Mesothelial cell of epicardium (in vitro differentiated cells): ENCODE results near the gene TOMM7. TPM values are rescaled to one million over a fixed set of nuclear protein-coding genes. Genes with fewer than 3 reads are reported as not detected.
"Not testable (repeated sequence)": the region's sequence is repeated elsewhere in the genome, so short reads cannot be mapped to it uniquely, and the experiment has no call there.

Experiments used
- DNase-seq, 2 experiments: peaks; one replicate each; pipeline ENCODE4 v3.0.0; 2021; ENCODE audit warnings: low spot score in 2 of 2; ENCODE audit not compliant: unreplicated experiment in 2 of 2
- H3K27ac Mint-ChIP-seq: 2 replicates; pipeline ENCODE4 v1.8.0; 2021; ENCODE audit warnings: mixed read lengths
- H3K27me3 Mint-ChIP-seq: 2 replicates; pipeline ENCODE4 v1.8.0; 2021; ENCODE audit warnings: low read depth, mixed read lengths
- H3K36me3 Mint-ChIP-seq: 2 replicates; pipeline ENCODE4 v1.8.0; 2021; ENCODE audit warnings: mixed read lengths
- H3K4me1 Mint-ChIP-seq: 2 replicates; pipeline ENCODE4 v1.8.0; 2021; ENCODE audit warnings: mixed read lengths
- H3K4me3 Mint-ChIP-seq: 2 replicates; pipeline ENCODE4 v1.8.0; 2021; ENCODE audit warnings: mild to moderate bottlenecking, moderate library complexity, mixed read lengths
- H3K9me3 Mint-ChIP-seq: 2 replicates; pipeline ENCODE4 v1.8.0; 2021; ENCODE audit warnings: mixed read lengths
- CTCF ChIP-seq: fragments of 200-600 bp; sonication (generic); IDR thresholded peaks from one replicate; pipeline ENCODE4 v1.5.0; 2021; ENCODE audit warnings: antibody characterized with exemption; ENCODE audit not compliant: unreplicated experiment
- total RNA-seq: library from RNA; stranded (reverse); gene quantifications from 3 replicates; pipeline ENCODE4 v1.2.1, GENCODE V29; 2021

Gene TOMM7
- total RNA-seq, 1 donor from 2014 or later, result 179 TPM

GRCh38 chr7:22801912-22802311 lies 20.7 kb downstream of the TOMM7 start:
- H3K27me3 Mint-ChIP-seq, result no peaks in the 10 kb centered on the region
- H3K36me3 Mint-ChIP-seq, result no peaks in the 10 kb centered on the region
- no peak for DNase-seq
- H3K27ac Mint-ChIP-seq, result no peak overlapping the region
- H3K9me3 Mint-ChIP-seq, result peaks cover 18% of the 10 kb centered on the region
- H3K4me1 Mint-ChIP-seq, result no peaks in the 10 kb centered on the region
- no peak overlapping the region for H3K4me3 Mint-ChIP-seq
- no peak for TF ChIP-seq CTCF

GRCh38 chr7:22799633-22800032 lies 23.0 kb downstream of the TOMM7 start:
- Mint-ChIP-seq H3K27me3 (no peaks in the 10 kb centered on the region), H3K27ac (no peak overlapping the region), H3K36me3 (no peaks in the 10 kb centered on the region), H3K4me3 (no peak overlapping the region), H3K4me1 (no peaks in the 10 kb centered on the region), H3K9me3 (peaks cover 29% of the 10 kb centered on the region)
- no peak for TF ChIP-seq CTCF
- no peak for DNase-seq

GRCh38 chr7:22793593-22794462 lies 28.8 kb downstream of the TOMM7 start:
- no peak for TF ChIP-seq CTCF
- no peaks in the 10 kb centered on the region for H3K27me3 Mint-ChIP-seq
- H3K36me3 Mint-ChIP-seq, result no peaks in the 10 kb centered on the region
- no peak overlapping the region for H3K27ac Mint-ChIP-seq
- no peaks in the 10 kb centered on the region for H3K4me1 Mint-ChIP-seq
- H3K4me3 Mint-ChIP-seq, result no peak overlapping the region
- DNase-seq, result no peak
- peaks cover 18% of the 10 kb centered on the region for H3K9me3 Mint-ChIP-seq

- Mint-ChIP-seq H3K4me1 (no peaks in the 10 kb centered on the region), H3K27ac (no peak overlapping the region), H3K36me3 (no peaks in the 10 kb centered on the region), H3K9me3 (peaks cover 8% of the 10 kb centered on the region), H3K27me3 (no peaks in the 10 kb centered on the region), H3K4me3 (no peak overlapping the region)
- DNase-seq, result no peak
- TF ChIP-seq CTCF, result no peak
These were observed 31.2 kb downstream of the TOMM7 start for GRCh38 chr7:22791204-22792158.

GRCh38 chr7:22790640-22791039 lies 32.0 kb downstream of the TOMM7 start:
- not testable (repeated sequence) for H3K27ac Mint-ChIP-seq, H3K4me1 Mint-ChIP-seq, H3K36me3 Mint-ChIP-seq, H3K4me3 Mint-ChIP-seq, H3K9me3 Mint-ChIP-seq, H3K27me3 Mint-ChIP-seq, DNase-seq

GRCh38 chr7:22787951-22788350 lies 34.7 kb downstream of the TOMM7 start:
- Mint-ChIP-seq H3K4me1 (no peaks in the 10 kb centered on the region), H3K4me3 (no peak overlapping the region), H3K27ac (no peak overlapping the region), H3K36me3 (no peaks in the 10 kb centered on the region), H3K9me3 (no peaks in the 10 kb centered on the region), H3K27me3 (no peaks in the 10 kb centered on the region)
- DNase-seq, result no peak
- no peak for TF ChIP-seq CTCF
